Right cardiac atrium (tissue), 5 donors: Measurements from ENCODE around the gene MED16. TPM values are rescaled to one million over a fixed set of nuclear protein-coding genes. Genes with fewer than 3 reads are reported as not detected.

ENCODE experiments used
- polyA plus RNA-seq: library from polyadenylated mRNA; stranded (reverse); fragments of 200-250 nt; gene quantifications from one replicate; pipeline ENCODE4 v1.2.3, GENCODE V29; 2013
- total RNA-seq, 4 donors: library from RNA; stranded (reverse); fragmentation: NEBNext Ultra II Directional; extraction: Animal tissue kit (Norgen Biotek cat#: 25700); gene quantifications; one replicate each; pipeline ENCODE4 v1.2.1, GENCODE V29; 2021
- donor health status: healthy with polysubstance abuse.
- donor health status: DM: no; HTN: yes; CAD: no.
- donor health status: DM: no; HTN: no; CAD: no.
- donor health status: DM: no; HTN: yes; CAD: no; lungs with severe emphysema.
- donor health status: DM: yes; HTN: yes; CAD: no.

Gene MED16
- total and polyA plus RNA-seq, 5 donors = 21.3 to 28.4 (median 25.0) TPM

Other genes with a start within 250 kb of the MED16 start
- 10 to 100 TPM; 21.7 to 37.6 (median 28.0) TPM for gene RNF126, start 230.0 kb downstream of the MED16 start, total RNA-seq
- 24.5 TPM for gene RNF126, start 230.0 kb downstream of the MED16 start, polyA plus RNA-seq
- 100 to 1,000 TPM in 1 of 4 donors, 10 to 100 TPM in 3; 47.1 to 110 (median 61.9) TPM for gene FSTL3, start 216.8 kb downstream of the MED16 start, total RNA-seq
- 64.1 TPM for gene FSTL3, start 216.8 kb downstream of the MED16 start, polyA plus RNA-seq
- gene PRSS57, start 197.7 kb downstream of the MED16 start, total RNA-seq = not detected
- gene PRSS57, start 197.7 kb downstream of the MED16 start, polyA plus RNA-seq = not detected
- gene PALM, start 184.3 kb downstream of the MED16 start, total RNA-seq = 10 to 100 TPM; 34.9 to 84.9 (median 46.9) TPM
- gene PALM, start 184.3 kb downstream of the MED16 start, polyA plus RNA-seq = 30.3 TPM
- gene MISP, start 142.1 kb downstream of the MED16 start, total RNA-seq = under 1 TPM in 1 of 4 donors, not detected in 3; 0.22 TPM
- 0.02 TPM for gene MISP, start 142.1 kb downstream of the MED16 start, polyA plus RNA-seq
- gene PTBP1, start 95.7 kb downstream of the MED16 start, total RNA-seq = 100 to 1,000 TPM in 1 of 4 donors, 10 to 100 TPM in 3; 67.5 to 119 (median 82.3) TPM
- gene PTBP1, start 95.7 kb downstream of the MED16 start, polyA plus RNA-seq = 42.9 TPM
- not detected for gene PLPPR3, start 71.2 kb downstream of the MED16 start, total RNA-seq
- 0.05 TPM for gene PLPPR3, start 71.2 kb downstream of the MED16 start, polyA plus RNA-seq
- gene AZU1, start 65.3 kb downstream of the MED16 start, total RNA-seq = not detected
- gene AZU1, start 65.3 kb downstream of the MED16 start, polyA plus RNA-seq = 0.11 TPM
- not detected for gene PRTN3, start 52.2 kb downstream of the MED16 start, total RNA-seq
- not detected for gene PRTN3, start 52.2 kb downstream of the MED16 start, polyA plus RNA-seq
- gene ELANE, start 40.9 kb downstream of the MED16 start, total RNA-seq = 1 to 10 TPM in 3 of 4 donors, under 1 TPM in 1; 0.85 to 2.6 (median 1.9) TPM
- 3.4 TPM for gene ELANE, start 40.9 kb downstream of the MED16 start, polyA plus RNA-seq
- gene CFD, start 33.5 kb downstream of the MED16 start, total RNA-seq = 100 to 1,000 TPM; 221 to 590 (median 310) TPM
- gene CFD, start 33.5 kb downstream of the MED16 start, polyA plus RNA-seq = 869 TPM
- gene RNU6-9, start 297 bp upstream of the MED16 start, total RNA-seq = not detected
- not detected for gene RNU6-9, start 297 bp upstream of the MED16 start, polyA plus RNA-seq
- gene R3HDM4, start 20.0 kb upstream of the MED16 start, total RNA-seq = 10 to 100 TPM; 18.6 to 31.2 (median 21.2) TPM
- 25.8 TPM for gene R3HDM4, start 20.0 kb upstream of the MED16 start, polyA plus RNA-seq
- gene KISS1R, start 24.1 kb upstream of the MED16 start, total RNA-seq = not detected
- gene KISS1R, start 24.1 kb upstream of the MED16 start, polyA plus RNA-seq = not detected
- gene ARID3A, start 32.8 kb upstream of the MED16 start, total RNA-seq = 1 to 10 TPM; 4.2 to 6.2 (median 5.6) TPM
- gene ARID3A, start 32.8 kb upstream of the MED16 start, polyA plus RNA-seq = 3.3 TPM
- 10 to 100 TPM; 12.2 to 24.0 (median 15.8) TPM for gene WDR18, start 91.2 kb upstream of the MED16 start, total RNA-seq
- 22.5 TPM for gene WDR18, start 91.2 kb upstream of the MED16 start, polyA plus RNA-seq
- under 1 TPM in 1 of 4 donors, not detected in 3; 0.06 TPM for gene GRIN3B, start 107.2 kb upstream of the MED16 start, total RNA-seq
- not detected for gene GRIN3B, start 107.2 kb upstream of the MED16 start, polyA plus RNA-seq
- 100 to 1,000 TPM; 127 to 161 (median 143) TPM for gene TMEM259, start 127.9 kb upstream of the MED16 start, total RNA-seq
- 164 TPM for gene TMEM259, start 127.9 kb upstream of the MED16 start, polyA plus RNA-seq
- gene RNU6-2, start 128.3 kb upstream of the MED16 start, total RNA-seq = not detected
- gene RNU6-2, start 128.3 kb upstream of the MED16 start, polyA plus RNA-seq = not detected
- 10 to 100 TPM; 57.4 to 75.9 (median 63.8) TPM for gene CNN2, start 133.4 kb upstream of the MED16 start, total RNA-seq
- 52.1 TPM for gene CNN2, start 133.4 kb upstream of the MED16 start, polyA plus RNA-seq
- 10 to 100 TPM in 1 of 4 donors, 1 to 10 TPM in 3; 7.3 to 10.4 (median 8.7) TPM for gene ABCA7, start 146.9 kb upstream of the MED16 start, total RNA-seq
- gene ABCA7, start 146.9 kb upstream of the MED16 start, polyA plus RNA-seq = 9.1 TPM
- 10 to 100 TPM in 1 of 4 donors, 1 to 10 TPM in 3; 7.7 to 10.4 (median 9.2) TPM for gene ARHGAP45, start 174.0 kb upstream of the MED16 start, total RNA-seq
- 5.9 TPM for gene ARHGAP45, start 174.0 kb upstream of the MED16 start, polyA plus RNA-seq
- gene POLR2E, start 202.2 kb upstream of the MED16 start, total RNA-seq = 100 to 1,000 TPM; 110 to 145 (median 131) TPM
- gene POLR2E, start 202.2 kb upstream of the MED16 start, polyA plus RNA-seq = 179 TPM
- 100 to 1,000 TPM; 300 to 374 (median 359) TPM for gene GPX4, start 210.8 kb upstream of the MED16 start, total RNA-seq
- 713 TPM for gene GPX4, start 210.8 kb upstream of the MED16 start, polyA plus RNA-seq